ENCODE data around the gene ALK.

The ALK gene

DNA sequence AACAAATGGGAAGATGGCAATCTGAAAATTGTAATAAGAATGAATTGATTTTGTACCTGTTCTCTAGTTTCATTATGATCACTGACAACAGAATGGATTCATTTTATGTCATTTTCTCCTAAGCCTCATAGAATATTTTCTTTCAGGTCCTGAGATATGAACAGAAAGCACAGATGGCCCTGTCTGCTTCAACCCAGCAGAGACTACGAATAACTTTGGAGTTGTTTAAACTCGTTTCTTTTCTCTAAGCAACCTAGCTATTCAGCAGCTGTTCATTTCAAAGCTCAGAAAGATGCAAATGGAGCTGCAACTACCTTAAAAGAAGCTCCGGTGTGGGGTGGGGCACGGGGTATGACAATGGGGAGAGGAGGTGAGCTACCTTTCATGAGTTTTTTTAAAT is 124.9 kb downstream of the ALK start:
- no peak for DNase-seq (ENCODE audit: low read depth)

DNA sequence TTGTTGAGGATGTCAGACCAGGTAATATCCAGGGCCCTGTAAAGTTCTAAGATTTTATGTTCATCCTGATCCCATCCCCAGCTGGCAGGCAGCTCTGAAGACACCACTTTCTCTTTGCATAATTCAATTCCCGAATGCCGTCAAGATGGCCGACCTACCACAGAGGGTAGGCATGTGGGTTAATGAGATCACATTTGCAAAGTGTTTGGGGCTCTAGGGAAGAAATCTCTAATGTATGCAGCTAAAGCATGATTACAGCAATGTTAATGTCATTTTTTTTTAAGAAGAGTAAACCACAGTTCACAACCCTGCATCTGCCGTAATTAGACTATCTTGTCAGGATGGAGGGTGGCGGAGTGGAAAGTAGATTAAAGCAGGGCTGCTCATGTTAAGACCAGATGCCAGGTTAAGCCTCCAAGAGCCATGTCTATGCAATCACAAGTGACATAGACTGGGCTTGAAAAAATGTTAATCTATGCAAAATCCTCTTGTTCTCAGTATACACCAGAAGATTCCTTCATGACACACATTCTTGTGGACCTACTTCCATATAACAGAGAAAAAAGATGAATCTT is 131.4 kb downstream of the ALK start:
- DNase-seq (ENCODE audit: low read depth) = no peak

DNA sequence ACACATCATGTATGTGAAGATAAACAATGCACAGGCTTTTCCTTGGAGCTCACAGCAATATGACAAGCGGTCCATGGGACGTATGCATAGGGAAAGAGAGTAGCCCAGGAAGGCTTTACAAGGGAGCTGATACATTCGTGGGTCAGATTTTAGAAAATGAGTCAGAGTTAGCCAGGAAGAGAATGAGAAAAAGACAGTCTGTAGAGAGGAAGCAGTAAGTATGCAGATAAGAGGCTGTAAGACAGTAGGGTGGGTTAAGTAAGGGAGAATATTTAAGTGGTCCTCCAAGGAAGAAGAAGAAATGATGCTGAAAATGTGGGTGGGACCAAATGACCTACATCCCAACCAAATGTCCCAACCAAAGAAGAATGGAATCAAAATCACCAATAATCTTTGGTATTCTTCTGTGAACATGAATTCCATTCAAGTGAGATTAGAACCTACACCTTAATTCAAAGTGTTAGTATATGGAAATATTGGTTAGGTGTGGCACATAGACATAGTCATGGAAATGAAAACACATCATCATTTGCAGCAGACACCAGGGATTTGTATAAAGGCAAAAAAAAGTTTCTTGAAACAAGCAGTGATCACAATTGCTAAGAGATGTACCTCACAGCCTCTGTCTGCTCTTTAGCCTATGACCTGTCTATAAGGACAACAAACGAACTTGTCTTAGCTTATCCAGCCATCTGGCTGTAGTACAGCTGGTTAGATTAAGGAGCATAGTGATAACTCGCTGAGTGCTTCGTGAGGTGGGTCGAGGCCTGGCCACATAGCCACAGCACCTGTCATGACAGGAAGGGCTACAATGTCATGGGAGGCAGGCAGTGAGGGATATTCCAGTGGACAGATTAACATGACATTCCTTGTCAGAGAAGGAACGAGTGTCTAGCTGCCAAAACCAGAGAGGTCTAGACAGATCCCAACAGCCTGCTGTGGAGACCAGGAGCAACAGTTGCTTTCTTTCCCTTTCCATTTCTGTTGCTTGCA is 133.6 kb downstream of the ALK start:
- DNase-seq (ENCODE audit: low read depth) = no peak

DNA sequence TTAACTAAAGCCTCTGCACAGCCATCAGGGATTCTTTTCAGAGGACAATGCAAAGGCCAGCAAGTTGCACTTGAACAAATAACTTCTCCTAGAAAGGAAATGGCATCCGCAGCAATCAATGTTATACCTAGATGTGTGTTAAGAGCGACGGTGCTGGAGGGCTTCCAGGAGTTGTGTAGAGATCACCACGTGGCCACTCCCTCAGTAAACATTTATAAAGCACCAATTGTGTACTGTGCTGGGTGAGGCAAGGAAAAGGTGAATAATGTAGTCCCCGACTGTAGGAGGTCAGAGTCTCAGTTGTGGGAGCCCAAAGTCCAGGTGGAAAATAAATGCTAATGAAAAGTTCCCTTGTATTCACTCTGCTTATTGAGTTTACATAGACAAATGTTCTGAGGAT is 135.0 kb downstream of the ALK start:
- DNase-seq (ENCODE audit: low read depth) = no peak

DNA sequence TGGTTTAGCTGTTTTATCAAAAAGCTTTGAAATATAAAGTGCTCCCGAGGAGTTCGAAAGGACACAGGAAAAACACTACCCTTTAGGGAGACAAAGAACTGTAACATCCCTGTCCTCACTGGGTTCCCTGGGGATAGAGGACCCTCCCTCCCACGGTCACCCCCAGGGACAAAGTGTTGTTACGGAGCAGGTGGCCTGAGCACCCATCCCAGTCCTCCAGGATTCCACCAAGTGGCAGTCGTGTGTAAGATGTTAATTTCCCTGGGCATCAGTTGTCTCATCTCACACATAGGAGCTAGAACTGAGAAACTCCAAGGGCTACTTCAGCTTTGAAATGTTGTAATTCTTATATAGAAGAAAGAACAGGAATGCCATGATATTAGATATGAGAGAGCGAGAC is 137.7 kb downstream of the ALK start:
- DNase-seq (ENCODE audit: low read depth) = no peak

DNA sequence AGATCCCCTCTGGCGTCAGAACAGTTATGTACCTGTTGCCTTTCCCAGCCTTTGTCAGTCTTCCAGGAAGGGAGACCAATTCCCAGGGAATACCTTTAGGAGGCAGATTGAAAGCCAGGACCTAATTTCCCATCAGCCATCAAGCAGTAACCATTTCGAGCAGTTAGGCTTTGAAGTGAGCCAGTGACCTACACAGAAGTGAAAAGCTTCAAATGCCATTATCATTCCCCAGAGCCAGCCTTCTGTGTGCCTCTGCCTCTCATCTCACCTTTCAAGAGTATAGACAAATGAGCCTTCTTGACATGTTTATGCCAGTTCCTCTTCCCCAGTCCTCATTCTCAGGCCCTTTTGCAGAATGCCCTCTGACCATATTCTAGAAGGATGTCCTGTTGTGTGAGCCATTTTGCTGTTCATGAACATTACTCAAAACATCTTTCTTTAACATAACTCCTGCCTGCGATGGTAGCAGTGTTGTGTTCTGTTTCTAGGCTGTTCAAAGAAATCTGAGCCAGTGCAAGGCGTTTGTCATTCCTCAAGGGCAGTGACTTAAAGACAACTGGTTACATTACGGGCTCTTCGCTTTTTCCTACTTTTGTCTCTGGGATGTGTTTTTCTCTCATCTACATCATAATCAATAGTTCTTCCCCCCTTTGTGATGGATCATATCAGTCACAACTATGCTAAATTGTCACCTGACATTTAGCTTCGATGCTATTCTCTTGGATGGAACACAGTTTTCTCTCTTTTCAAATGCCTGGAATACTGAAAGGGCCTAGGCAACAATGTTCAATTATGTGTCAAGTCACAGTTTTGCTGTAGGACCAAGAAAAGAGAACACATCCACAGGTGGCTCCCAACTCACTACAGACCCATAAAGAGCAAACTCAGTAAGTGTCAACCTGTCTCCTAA is 138.6 kb downstream of the ALK start:
- no peak for DNase-seq (ENCODE audit: low read depth)

DNA sequence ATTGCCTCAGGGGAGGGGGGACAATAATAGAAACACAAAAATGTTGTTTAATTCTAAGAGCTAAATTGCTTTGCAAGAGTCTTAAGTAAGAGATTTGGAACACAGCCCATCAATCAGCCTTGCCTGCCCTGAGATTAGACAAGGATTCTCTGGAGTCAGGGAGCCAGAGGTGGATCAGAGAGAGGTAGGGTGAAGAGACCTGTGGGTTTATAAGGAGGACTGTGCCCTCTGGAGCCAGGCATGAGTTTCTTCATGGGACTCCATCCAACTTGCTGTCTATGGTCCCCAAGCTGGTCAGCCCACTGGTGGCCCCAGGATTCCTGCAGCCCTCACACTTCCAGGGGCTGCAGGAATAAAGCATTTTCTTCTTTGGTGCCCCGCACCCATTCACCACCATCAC is 139.3 kb downstream of the ALK start:
- DNase-seq (ENCODE audit: low read depth) = no peak

DNA sequence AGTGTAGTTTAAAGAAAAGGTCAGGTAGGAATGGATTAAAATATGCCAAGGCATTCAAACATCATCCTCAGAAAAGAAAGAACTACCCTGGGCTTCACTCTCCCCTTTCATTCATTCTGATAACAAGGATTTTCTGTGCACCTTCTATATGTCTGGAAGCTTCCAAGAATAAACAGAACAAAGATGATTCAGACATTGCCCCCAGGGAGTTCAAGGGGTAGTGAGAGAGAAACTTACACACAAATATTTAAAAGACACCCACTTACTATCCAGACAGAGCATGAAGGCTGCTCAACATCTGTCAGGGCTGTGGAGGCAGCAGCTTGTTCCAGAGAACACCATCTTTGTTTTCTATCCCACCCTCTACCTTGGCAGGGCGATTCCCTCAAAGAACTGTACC is 140.5 kb downstream of the ALK start:
- DNase-seq (ENCODE audit: low read depth) = no peak

DNA sequence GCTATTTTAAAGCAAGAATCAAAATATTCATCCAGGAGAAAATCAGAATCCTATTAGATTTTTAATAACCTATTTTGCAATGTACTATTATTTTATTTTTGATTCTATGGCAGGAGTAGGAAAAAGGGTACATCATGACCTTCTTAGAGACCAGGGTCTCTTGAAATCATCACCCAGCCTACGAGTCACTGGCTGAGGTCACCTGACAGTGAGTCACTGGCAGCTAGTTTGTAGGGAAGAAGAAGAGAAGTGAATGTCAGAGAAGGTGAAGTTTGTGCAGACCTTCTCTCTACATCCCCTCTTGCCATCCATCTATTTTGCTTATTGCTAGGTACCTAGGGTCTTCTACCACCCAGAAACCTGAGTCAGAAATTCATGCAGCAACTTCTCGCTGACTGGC is 144.2 kb downstream of the ALK start:
- no peak for DNase-seq (ENCODE audit: low read depth)

DNA sequence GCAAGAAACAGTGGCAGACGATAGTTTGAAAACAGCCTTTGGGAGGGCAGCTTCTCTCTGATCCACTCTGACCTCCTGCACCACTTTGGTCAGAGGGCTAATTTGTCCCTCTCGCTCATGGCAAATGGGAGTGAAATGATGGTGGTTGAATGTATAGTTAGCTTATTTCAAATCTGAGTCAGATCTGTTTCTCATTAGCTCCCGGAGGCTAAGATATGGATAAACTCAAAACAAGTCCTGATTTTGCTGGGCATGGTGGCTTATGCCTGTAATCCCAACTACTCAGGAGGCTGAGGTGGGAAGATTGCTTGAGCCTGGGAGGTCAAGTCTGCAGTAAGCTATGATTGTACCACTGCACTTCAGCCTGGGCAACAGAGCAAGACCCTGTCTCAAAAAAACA is 145.0 kb downstream of the ALK start:
- DNase-seq (ENCODE audit: low read depth) = no peak

DNA sequence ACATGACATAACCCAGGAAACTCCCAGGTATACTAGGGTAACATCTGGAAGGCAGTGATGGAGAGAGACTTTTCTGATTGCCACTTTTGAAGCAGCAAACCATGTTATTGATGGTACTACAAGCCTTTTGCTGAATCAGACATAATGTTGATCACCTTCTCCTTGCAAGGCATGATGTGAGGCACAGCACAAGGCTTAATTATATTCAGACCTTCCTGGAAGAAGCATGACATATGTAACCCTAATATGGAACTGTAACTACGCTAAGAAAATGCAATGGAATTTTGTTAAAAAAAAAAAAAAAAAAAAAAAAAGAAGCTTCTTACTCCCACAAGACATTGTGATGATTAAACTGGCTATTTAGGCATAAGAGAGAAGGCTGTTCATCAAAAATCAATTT is 145.4 kb downstream of the ALK start:
- DNase-seq (ENCODE audit: low read depth) = no peak

DNA sequence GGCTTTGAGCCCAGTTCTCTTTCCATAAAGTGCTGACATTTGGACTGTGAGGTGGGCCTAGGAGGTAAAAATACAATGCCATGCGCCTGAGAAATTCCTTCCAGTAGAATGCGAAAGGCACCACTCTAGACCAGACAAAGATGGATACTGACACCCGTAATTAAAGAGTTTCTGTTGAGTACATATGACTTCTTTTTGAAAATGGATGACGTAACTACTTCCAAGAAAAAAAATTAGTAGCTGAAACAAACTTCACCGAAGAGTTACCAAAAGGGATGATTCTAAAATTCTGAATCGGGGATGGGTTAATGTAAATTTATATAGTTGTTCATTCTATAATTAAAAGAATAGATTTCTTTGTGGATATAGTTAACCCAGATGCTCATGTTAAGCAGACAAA is 146.8 kb downstream of the ALK start:
- no peak for DNase-seq (ENCODE audit: low read depth)

DNA sequence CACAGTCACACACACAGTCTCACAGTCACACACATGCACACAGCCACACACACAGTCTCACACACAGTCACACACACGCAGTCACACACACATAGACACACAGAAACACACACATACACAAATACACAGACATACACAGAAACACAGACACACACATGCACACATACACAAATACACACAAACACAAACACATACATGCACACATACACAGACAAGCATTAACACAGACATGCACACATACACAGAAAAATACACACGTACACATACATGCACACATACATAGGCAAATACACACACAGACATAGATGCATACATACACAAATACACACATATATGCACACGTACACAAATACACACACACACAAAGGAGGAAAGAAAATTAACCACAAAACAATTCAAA is 150.5 kb downstream of the ALK start:
- no peak for DNase-seq (ENCODE audit: low read depth)

DNA sequence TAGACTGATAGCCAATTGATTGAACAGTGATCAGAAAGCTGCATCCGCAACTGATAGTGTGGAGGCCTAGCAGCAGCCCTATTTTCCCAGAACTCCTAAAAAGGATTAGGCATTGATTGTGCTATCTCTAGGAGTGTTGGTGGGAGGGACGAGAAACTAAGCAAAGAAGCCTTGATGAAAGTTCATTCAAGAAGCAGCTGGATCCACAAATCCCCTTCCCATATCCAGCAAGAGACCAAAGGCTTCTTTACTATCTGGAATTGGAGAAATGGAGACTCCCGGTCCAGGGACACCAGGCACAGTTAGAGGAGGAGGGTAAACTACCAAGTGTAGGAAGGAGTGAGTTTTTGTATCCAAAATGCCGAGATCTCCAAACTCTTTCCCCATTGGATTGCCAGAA is 151.5 kb downstream of the ALK start:
- no peak for DNase-seq (ENCODE audit: low read depth)

DNA sequence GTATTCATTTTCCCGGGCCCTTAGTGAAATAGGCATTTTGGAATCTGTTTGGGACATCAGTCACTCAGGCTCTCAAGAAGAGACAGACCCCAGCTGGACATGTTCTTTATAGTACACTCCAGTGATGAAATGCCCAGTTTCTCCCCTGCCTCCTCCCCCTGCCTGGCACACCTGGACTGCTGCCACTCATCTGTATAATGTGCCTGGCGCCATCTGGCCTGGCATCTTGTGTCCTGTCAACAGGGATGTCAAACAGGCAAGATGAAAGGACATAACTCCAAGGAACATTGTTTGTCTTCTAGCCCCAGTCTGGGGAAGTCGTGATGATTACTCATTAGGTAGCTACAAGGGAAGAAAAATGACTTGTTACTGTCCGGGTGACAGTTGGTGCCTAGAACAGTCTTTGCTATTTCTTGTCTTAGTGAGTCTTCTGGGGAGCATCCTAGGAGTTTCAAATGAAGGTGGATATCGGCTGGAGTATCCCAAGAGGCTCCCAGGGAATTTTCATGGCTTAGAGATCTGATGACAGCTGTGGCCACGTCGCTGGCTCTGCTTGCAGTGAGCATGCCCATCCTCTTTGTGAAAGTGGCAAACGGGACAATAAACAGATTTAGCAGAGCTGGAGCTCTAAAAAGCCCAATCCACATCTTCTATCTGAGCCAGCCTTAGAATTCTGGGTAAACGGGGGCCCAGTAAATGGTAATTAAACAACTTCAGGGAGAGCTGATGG is 153.6 kb downstream of the ALK start:
- DNase-seq (ENCODE audit: low read depth) = no peak

DNA sequence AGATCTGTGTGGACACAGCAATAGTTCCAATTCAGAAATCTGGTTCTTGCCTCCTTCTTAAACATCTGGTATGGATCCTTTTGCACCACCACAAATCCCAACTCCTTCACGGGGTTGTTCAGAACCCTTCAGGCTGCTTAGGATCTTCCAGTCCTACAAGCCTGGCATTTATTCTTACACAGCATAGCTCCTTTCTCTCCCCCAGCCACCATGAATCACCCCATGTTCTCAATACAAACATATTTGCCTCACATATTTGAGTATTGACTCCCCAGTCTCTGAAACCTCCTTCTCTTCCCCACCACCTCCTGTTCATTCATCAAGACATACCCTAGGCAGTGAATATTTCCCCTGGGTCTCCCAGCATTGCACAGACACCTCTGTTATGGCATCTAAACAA is 155.2 kb downstream of the ALK start:
- no peak for DNase-seq (ENCODE audit: low read depth)

DNA sequence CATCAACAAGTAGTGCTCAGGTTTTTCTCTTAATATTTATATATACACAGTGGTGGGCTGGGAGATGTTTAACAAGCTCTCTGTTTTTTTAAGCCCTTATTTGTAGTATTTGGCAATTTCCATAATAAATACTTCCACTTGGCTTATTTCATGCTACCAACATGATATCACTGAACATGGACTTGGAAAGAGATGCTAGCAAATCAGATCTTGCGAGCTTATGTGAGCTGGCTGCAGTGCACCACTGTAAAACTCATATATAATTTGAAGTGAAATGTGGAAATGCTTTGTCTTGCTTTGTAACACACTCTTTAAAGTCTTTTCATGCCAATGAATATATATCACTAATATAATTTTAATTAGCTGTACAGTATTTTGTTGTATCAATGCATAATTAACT is 155.7 kb downstream of the ALK start:
- DNase-seq (ENCODE audit: low read depth) = no peak

DNA sequence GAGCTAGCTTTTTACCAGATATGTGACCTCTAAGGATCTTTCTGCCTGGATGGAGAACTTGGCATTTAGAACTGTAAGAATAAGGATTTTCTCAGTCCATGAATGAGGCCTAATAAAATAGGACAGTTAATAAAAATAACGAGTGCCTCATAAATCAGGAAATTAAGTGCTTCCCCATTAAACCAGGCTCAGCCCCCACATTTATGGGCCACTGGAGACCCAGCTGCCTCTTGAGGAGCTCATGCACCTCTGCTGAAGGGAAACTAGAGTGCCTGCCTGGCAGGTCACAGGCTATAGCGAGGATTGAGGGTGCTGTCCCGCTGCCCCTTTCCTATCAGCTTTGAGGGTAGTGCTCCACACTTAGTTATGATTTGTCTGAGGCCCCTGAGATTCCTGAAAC is 158.0 kb downstream of the ALK start:
- no peak for DNase-seq (ENCODE audit: low read depth)

DNA sequence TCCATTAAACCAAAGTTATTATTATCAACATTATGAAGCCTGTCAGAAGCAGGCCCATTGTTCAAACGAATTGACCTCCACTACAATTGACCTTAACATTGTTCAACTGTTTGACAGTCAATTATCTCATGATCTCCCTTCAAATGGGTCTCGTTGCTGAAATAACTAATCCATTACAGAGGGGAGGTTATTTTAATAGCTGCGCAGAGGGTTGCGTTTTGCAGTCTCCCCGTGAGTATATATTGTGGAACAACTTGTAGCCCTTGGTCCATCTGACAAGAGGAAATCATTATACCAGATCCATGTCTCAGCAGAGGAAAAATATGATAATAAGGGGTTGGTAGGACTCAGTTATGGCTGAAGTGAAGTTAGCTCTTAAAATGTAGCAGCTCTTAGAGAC is 159.1 kb downstream of the ALK start:
- no peak for DNase-seq (ENCODE audit: low read depth)

DNA sequence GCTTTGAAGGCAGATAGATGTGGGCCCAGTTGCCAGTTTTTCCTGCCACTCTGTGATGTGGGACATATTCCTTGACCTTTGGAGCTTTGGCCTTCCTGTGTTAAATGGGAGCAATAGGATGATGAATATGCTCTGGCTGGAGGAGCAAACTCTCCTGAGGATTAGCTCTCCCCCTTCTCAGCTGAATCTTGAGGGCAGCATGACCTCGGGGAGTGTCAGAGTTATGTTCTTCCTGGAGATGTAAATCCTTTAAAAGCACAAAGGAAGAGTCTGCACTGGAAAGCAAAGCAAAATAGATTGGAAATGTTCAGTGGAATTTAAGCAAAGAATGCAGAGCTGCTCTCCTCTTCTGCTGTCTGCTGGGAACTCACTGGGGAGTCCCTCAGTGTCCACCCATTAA is 160.1 kb downstream of the ALK start:
- DNase-seq (ENCODE audit: low read depth) = no peak

DNA sequence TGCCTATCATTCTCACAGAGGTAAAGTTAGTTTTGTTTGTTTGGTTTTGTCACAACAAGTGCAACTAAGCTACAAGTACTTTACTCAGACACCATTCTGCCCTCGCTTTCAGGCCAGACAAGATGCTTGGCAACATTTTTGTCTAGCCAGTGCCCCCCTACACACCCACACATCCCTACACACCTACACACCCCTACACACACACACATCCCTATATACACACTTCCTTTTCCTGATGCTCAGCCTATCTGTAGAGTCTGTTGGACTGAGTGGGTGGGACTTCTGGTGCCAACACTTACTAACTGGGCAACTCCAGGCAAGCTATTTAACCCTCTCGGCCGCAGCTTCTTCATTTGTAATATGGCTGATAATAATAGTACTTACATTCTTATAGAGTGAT is 161.4 kb downstream of the ALK start:
- DNase-seq (ENCODE audit: low read depth) = no peak

DNA sequence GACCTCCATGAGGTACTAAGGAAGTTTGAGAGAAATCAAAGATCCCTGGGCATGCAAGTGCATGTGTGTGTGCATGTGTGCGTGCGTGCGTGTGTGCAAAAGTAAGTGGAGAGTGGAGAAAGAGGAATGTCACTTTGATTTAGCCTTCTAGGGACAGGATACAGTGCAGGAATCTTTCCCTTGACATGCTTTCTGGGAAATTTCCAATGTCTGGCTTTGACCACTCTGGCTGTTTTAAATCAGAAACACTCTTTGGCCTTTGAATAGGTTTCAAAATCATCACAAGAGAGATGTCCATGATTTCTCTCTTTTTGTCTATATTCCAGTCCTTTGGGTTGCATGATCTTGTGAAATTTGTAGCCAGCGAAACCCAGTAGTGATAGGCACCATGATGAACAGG is 162.0 kb downstream of the ALK start:
- DNase-seq (ENCODE audit: low read depth) = no peak

Data from fibroblast of gingiva (primary cell).